Tibial nerve (tissue), 3 donors: ENCODE measurements around the gene UGT1A6.

ENCODE experiments used
- CTCF ChIP-seq, 5 experiments: fragments of 200-600 bp in 3 of 5; fragments of 450-650 bp in 2 of 5; sonication (generic) in 3 of 5; IDR thresholded peaks; one replicate each; pipeline ENCODE4 v1.5.1; 2016 to 2019; ENCODE audit warnings: antibody characterized with exemption in 5 of 5, mild to moderate bottlenecking in 3 of 5, moderate library complexity in 2 of 5
- POLR2A ChIP-seq, 2 donors: fragments of 450-650 bp; IDR thresholded peaks; one replicate each; pipeline ENCODE4 v1.6.1; 2017; ENCODE audit warnings: antibody characterized with exemption in 2 of 2, mild to moderate bottlenecking in 2 of 2, moderate library complexity in 2 of 2

GRCh38 chr2:233702238-233702637 is 9.5 kb downstream of the UGT1A6 start:
- no peak for TF ChIP-seq CTCF (IDR thresholded peaks at IDR 0.05)
- TF ChIP-seq POLR2A (IDR thresholded peaks at IDR 0.05), result no peak
